ENCODE measurements around the gene GRIA4. TPM values are rescaled to one million over a fixed set of nuclear protein-coding genes. Genes with fewer than 3 reads are reported as not detected.

The GRIA4 gene
- total RNA-seq, 5 donors from 2014 or later (not counting 1 experiment from before 2014, with no cell fraction given), result 0.09 TPM; not detected in 4

DNA sequence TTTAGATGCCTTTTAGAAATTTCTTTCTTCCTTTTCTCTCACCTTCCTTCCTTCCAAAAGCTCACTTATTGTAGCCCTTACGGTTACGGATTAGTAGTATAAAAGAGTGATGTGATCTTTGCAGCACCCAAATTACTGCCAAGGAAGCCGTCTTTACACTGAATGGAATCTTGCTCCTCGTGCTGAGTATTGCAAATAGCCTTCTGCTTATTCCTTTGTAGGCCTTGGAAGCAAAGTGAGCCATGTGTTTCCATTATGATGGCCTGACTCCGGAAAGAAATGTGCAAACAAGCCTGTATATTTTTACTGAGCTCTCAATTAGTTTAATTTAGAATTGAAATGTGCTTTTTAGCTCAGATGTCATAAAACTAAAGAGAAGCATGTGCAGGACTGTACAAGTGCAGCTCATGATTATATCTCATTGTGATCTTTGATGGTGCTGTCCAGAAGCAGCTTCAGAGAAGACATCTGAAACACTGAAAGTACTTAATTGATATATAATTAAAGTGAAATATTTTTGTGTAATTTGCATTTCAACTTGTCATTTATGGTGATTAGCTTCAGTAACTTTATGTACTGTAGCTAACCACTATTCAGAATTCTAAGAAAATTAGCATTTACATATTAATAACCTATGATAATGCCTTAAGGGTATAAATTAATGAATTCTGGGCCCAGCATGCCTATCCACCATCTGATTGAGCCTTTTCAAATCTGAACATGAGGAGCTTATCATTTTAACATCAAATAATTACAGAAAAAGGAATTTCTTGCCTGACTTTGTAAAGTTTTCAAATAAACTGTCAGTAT, 129.3 kb downstream of the GRIA4 start:
- Histone ChIP-seq H3K4me1 (ENCODE audit: control insufficient read depth in 1 of 2, extremely low read depth in 1 of 2, insufficient read depth in 2 of 2, low read length in 2 of 2) (no peaks in the 10 kb centered on the region), H3K9me3 (no peaks in the 10 kb centered on the region), H3K36me3 (ENCODE audit: control insufficient read depth in 2 of 2, extremely low read depth in 1 of 2, insufficient read depth in 1 of 2, low read length in 1 of 2) (no peaks in the 10 kb centered on the region), H3K27me3 (replicated peaks in 1 of 2; ENCODE audit: control insufficient read depth in 2 of 2, extremely low read depth in 1 of 2, insufficient read depth in 2 of 2, low read length in 1 of 2) (no peaks in the 10 kb centered on the region), H3K4me3 (ENCODE audit: control insufficient read depth in 1 of 2, extremely low read depth in 1 of 2, low read length in 1 of 2) (no peak overlapping the region), H3K27ac (ENCODE audit: low read length) (no peak overlapping the region)
- Mint-ChIP-seq H3K36me3 (no peaks in the 10 kb centered on the region), H3K4me3 (no peak overlapping the region), H3K27ac (no peak overlapping the region), H3K27me3 (no peaks in the 10 kb centered on the region), H3K4me1 (no peaks in the 10 kb centered on the region), H3K9me3 (no peaks in the 10 kb centered on the region)
- ChIA-PET CTCF (no interaction called here), POLR2A (no interaction called here)
- WGBS (ENCODE audit: insufficient coverage), result 70% methylated on average over 3 of the region's 5 CpGs
- DNase-seq, result no peak
- ATAC-seq (replicated peaks in 1 of 4), result no peak

DNA sequence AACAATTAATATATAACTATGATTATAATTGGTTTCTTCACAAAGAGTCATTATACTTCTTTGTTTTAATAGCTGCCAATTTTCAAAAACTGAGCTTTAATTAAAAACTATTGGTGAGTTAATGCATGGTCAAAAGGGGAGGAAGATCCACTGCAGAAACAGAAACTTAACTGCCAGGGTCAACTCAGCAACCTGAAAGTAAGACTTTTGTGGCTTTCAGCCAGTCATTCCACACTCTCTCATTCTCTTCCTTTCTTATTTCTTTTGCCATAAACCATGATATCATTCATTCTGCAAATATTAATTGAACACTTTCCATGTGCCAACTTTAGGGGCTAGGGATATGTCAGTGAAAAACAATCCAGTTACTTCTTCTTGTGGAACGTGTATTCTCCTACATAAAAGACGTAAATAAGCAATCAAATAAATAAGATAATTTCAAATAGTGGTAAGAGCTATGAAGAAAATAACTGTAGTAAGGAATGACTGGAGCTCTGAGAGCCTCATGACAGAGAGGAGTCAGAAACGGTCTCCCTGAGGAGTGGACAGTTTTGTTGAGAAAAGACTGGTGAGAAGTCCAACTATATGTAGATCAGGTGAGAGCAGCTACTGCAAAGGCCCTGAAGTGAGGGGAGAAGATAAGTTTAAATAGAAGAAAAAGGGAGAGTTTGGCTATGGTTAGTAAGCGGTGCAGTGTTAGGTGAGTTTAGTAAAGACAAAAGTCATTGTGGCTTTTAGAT, 130.5 kb downstream of the GRIA4 start:
- Mint-ChIP-seq H3K27ac (no peak overlapping the region), H3K9me3 (no peaks in the 10 kb centered on the region), H3K36me3 (no peaks in the 10 kb centered on the region), H3K4me3 (no peak overlapping the region), H3K27me3 (no peaks in the 10 kb centered on the region), H3K4me1 (no peaks in the 10 kb centered on the region)
- Histone ChIP-seq H3K27ac (ENCODE audit: low read length) (no peak overlapping the region), H3K4me1 (ENCODE audit: control insufficient read depth in 1 of 2, extremely low read depth in 1 of 2, insufficient read depth in 2 of 2, low read length in 2 of 2) (no peaks in the 10 kb centered on the region), H3K27me3 (replicated peaks in 1 of 2; ENCODE audit: control insufficient read depth in 2 of 2, extremely low read depth in 1 of 2, insufficient read depth in 2 of 2, low read length in 1 of 2) (no peaks in the 10 kb centered on the region), H3K9me3 (no peaks in the 10 kb centered on the region), H3K36me3 (ENCODE audit: control insufficient read depth in 2 of 2, extremely low read depth in 1 of 2, insufficient read depth in 1 of 2, low read length in 1 of 2) (no peaks in the 10 kb centered on the region), H3K4me3 (ENCODE audit: control insufficient read depth in 1 of 2, extremely low read depth in 1 of 2, low read length in 1 of 2) (no peak overlapping the region)
- DNase-seq (no peak), ATAC-seq (replicated peaks in 1 of 4) (no peak)
- ChIA-PET CTCF (no interaction called here), POLR2A (interaction anchor here in 1 of 2 donors (1.0 kb wide), 1 partner anchor 12 kb away, joined by 3 read pairs; no protein-coding TSS in a partner anchor)
- 76% methylated on average over 2 of the region's 4 CpGs for WGBS (ENCODE audit: insufficient coverage)

DNA sequence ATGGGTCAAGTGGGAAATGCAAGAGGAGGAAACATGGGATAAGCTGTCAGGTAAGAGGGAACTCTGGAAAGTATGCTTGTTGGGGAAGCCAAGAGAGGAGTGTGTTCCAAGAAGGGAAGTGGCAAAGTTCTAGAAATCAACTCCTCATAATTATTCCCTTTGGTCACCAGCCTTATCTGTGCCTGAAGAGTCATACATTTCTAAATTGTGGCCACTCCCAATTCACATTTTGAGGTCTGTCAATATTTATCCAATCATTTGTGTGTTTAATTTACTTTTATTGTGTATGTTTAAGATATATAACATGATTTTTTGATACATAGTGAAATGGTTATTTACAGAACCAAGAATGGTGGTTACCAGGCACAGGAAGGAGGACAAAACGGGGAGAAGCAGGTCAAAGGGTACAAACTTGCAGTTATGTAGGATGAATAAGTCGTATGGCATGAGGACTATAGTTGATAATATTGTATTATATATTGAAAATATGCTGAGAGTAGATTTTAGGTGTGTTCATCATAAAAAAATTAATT, 131.7 kb downstream of the GRIA4 start:
- no peaks in the 10 kb centered on the region for H3K27me3 ChIP-seq (replicated peaks in 1 of 2; ENCODE audit: control insufficient read depth in 2 of 2, extremely low read depth in 1 of 2, insufficient read depth in 2 of 2, low read length in 1 of 2)
- POLR2A ChIA-PET, result interaction anchor here in 1 of 2 donors (1.0 kb wide), 1 partner anchor 13 kb away, joined by 3 read pairs; no protein-coding TSS in a partner anchor

DNA sequence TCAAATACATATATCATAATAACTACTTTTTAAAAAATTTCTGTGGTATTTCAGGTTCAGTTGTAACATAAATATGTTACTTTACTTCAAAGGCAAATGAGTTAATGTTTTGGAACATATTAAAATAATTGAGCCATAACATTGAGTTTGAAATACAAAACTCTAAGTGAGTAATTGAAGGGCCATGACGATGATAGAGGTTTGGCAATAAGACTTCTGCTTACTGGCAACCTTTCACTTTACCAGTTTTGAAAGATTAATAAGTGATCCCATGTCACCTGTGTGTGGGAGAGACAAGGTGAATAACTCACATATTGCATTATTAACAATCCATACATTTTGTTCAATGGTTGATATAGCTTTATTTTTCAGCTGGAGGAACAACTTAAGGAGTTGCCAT, 144.4 kb downstream of the GRIA4 start:
- Mint-ChIP-seq H3K9me3 (no peaks in the 10 kb centered on the region), H3K27ac (no peak overlapping the region), H3K4me1 (no peaks in the 10 kb centered on the region), H3K27me3 (no peaks in the 10 kb centered on the region), H3K36me3 (no peaks in the 10 kb centered on the region), H3K4me3 (no peak overlapping the region)
- no CpG with 5 or more reads among the region's 1 CpG for WGBS (ENCODE audit: insufficient coverage)
- H3K4me3 ChIP-seq (ENCODE audit: control insufficient read depth in 1 of 2, extremely low read depth in 1 of 2, low read length in 1 of 2), result no peak overlapping the region
- no peak for ATAC-seq (replicated peaks in 1 of 4)
- H3K27me3 ChIP-seq (replicated peaks in 1 of 2; ENCODE audit: control insufficient read depth in 2 of 2, extremely low read depth in 1 of 2, insufficient read depth in 2 of 2, low read length in 1 of 2), result no peaks in the 10 kb centered on the region
- no peak for DNase-seq
- H3K36me3 ChIP-seq (ENCODE audit: control insufficient read depth in 2 of 2, extremely low read depth in 1 of 2, insufficient read depth in 1 of 2, low read length in 1 of 2), result no peaks in the 10 kb centered on the region
- ChIA-PET CTCF (no interaction called here), POLR2A (no interaction called here)
- no peaks in the 10 kb centered on the region for H3K9me3 ChIP-seq
- H3K4me1 ChIP-seq (ENCODE audit: control insufficient read depth in 1 of 2, extremely low read depth in 1 of 2, insufficient read depth in 2 of 2, low read length in 2 of 2), result no peaks in the 10 kb centered on the region
- no peak overlapping the region for H3K27ac ChIP-seq (ENCODE audit: low read length)

More for the DNA sequence above, 131.7 kb downstream of the GRIA4 start:
- no peaks in the 10 kb centered on the region for H3K27me3 Mint-ChIP-seq
- H3K36me3 ChIP-seq (ENCODE audit: control insufficient read depth in 2 of 2, extremely low read depth in 1 of 2, insufficient read depth in 1 of 2, low read length in 1 of 2), result no peaks in the 10 kb centered on the region
- H3K4me1 ChIP-seq (ENCODE audit: control insufficient read depth in 1 of 2, extremely low read depth in 1 of 2, insufficient read depth in 2 of 2, low read length in 2 of 2), result no peaks in the 10 kb centered on the region
- no peaks in the 10 kb centered on the region for H3K9me3 ChIP-seq
- H3K27ac ChIP-seq (ENCODE audit: low read length), result no peak overlapping the region
- no peak for ATAC-seq (replicated peaks in 1 of 4)
- DNase-seq, result no peak
- no peak overlapping the region for H3K4me3 Mint-ChIP-seq
- no peaks in the 10 kb centered on the region for H3K36me3 Mint-ChIP-seq
- H3K4me1 Mint-ChIP-seq, result no peaks in the 10 kb centered on the region
- H3K9me3 Mint-ChIP-seq, result no peaks in the 10 kb centered on the region
- no peak overlapping the region for H3K4me3 ChIP-seq (ENCODE audit: control insufficient read depth in 1 of 2, extremely low read depth in 1 of 2, low read length in 1 of 2)
- no peak overlapping the region for H3K27ac Mint-ChIP-seq
- CTCF ChIA-PET, result no interaction called here
- WGBS (ENCODE audit: insufficient coverage), result 75% methylated on average over 1 of the region's 2 CpGs

DNA sequence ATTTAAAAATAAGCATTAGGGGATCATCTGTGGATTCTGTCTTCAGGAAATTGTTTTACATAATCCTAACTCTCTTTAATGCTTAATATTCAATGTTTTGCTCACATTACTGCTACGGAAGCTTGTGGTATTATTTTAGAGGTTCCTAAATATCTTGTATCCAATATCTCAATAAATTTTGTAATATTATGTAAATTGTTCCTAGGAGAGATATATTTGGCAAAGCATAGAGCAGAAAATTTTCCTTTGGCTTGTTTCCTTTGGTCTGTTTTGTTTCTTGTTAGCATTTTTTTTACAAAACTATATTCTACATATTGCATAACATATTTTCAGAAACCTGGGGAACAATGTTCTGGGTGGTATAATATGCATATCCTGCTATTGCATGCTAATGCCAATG, 144.8 kb downstream of the GRIA4 start:
- Mint-ChIP-seq H3K4me1 (no peaks in the 10 kb centered on the region), H3K9me3 (no peaks in the 10 kb centered on the region), H3K36me3 (no peaks in the 10 kb centered on the region), H3K27ac (no peak overlapping the region), H3K27me3 (no peaks in the 10 kb centered on the region), H3K4me3 (no peak overlapping the region)
- Histone ChIP-seq H3K4me3 (ENCODE audit: control insufficient read depth in 1 of 2, extremely low read depth in 1 of 2, low read length in 1 of 2) (no peak overlapping the region), H3K27me3 (replicated peaks in 1 of 2; ENCODE audit: control insufficient read depth in 2 of 2, extremely low read depth in 1 of 2, insufficient read depth in 2 of 2, low read length in 1 of 2) (no peaks in the 10 kb centered on the region), H3K36me3 (ENCODE audit: control insufficient read depth in 2 of 2, extremely low read depth in 1 of 2, insufficient read depth in 1 of 2, low read length in 1 of 2) (no peaks in the 10 kb centered on the region), H3K27ac (ENCODE audit: low read length) (no peak overlapping the region), H3K9me3 (no peaks in the 10 kb centered on the region), H3K4me1 (ENCODE audit: control insufficient read depth in 1 of 2, extremely low read depth in 1 of 2, insufficient read depth in 2 of 2, low read length in 2 of 2) (no peaks in the 10 kb centered on the region)
- DNase-seq (no peak), ATAC-seq (replicated peaks in 1 of 4) (no peak)
- ChIA-PET POLR2A (no interaction called here), CTCF (no interaction called here)
- WGBS (ENCODE audit: insufficient coverage), result no CpG with 5 or more reads among the region's 1 CpG

DNA sequence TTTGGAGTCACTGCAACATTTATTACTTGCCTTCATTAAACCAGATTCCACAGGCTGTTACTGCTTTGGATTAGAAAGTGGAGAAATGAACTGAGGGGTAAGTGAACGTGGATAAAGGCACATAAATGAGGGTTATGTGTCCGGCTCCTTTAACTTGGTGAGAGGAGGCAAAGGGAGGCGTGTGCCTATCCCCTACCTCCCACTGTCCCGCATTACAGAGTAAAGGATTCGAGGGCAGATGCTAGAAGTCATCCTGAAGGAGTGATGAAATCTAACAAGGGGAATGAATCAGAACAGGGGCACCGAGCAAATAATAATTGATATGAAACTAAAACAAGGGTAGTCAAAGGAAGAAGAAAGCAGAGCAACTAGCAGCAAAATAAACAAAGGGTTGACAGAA, 147.2 kb downstream of the GRIA4 start:
- H3K4me1 ChIP-seq (ENCODE audit: control insufficient read depth in 1 of 2, extremely low read depth in 1 of 2, insufficient read depth in 2 of 2, low read length in 2 of 2), result no peaks in the 10 kb centered on the region
- H3K4me1 Mint-ChIP-seq, result no peaks in the 10 kb centered on the region
- DNase-seq, result no peak
- no peak overlapping the region for H3K4me3 Mint-ChIP-seq
- H3K4me3 ChIP-seq (ENCODE audit: control insufficient read depth in 1 of 2, extremely low read depth in 1 of 2, low read length in 1 of 2), result no peak overlapping the region
- no peaks in the 10 kb centered on the region for H3K36me3 Mint-ChIP-seq
- CTCF ChIA-PET, result no interaction called here
- no peaks in the 10 kb centered on the region for H3K27me3 Mint-ChIP-seq
- 67% methylated on average over 1 of the region's 6 CpGs for WGBS (ENCODE audit: insufficient coverage)
- no peaks in the 10 kb centered on the region for H3K36me3 ChIP-seq (ENCODE audit: control insufficient read depth in 2 of 2, extremely low read depth in 1 of 2, insufficient read depth in 1 of 2, low read length in 1 of 2)
- no peak overlapping the region for H3K27ac Mint-ChIP-seq
- no peaks in the 10 kb centered on the region for H3K27me3 ChIP-seq (replicated peaks in 1 of 2; ENCODE audit: control insufficient read depth in 2 of 2, extremely low read depth in 1 of 2, insufficient read depth in 2 of 2, low read length in 1 of 2)
- H3K9me3 Mint-ChIP-seq, result no peaks in the 10 kb centered on the region
- ATAC-seq (replicated peaks in 1 of 4), result no peak
- H3K27ac ChIP-seq (ENCODE audit: low read length), result no peak overlapping the region
- POLR2A ChIA-PET, result no interaction called here
- H3K9me3 ChIP-seq, result no peaks in the 10 kb centered on the region
